ENCODE data around the gene PXYLP1.

- TF ChIP-seq, protein P1, sequence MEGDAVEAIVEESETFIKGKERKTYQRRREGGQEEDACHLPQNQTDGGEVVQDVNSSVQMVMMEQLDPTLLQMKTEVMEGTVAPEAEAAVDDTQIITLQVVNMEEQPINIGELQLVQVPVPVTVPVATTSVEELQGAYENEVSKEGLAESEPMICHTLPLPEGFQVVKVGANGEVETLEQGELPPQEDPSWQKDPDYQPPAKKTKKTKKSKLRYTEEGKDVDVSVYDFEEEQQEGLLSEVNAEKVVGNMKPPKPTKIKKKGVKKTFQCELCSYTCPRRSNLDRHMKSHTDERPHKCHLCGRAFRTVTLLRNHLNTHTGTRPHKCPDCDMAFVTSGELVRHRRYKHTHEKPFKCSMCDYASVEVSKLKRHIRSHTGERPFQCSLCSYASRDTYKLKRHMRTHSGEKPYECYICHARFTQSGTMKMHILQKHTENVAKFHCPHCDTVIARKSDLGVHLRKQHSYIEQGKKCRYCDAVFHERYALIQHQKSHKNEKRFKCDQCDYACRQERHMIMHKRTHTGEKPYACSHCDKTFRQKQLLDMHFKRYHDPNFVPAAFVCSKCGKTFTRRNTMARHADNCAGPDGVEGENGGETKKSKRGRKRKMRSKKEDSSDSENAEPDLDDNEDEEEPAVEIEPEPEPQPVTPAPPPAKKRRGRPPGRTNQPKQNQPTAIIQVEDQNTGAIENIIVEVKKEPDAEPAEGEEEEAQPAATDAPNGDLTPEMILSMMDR (conservative IDR thresholded peaks at IDR 0.05; ENCODE audit: low read length) = no peak
- no peak for TF ChIP-seq EZH2phosphoT487 (IDR thresholded peaks at IDR 0.05; ENCODE audit: borderline replicate concordance, low read depth, low read length)
Measured at GRCh38 chr3:141191097-141191749, 40.4 kb upstream of the PXYLP1 start.

All from OCI-LY7 (cell line).